DND-41 (cell line): ENCODE results near the gene PLEKHA7.

Source experiments
- ATAC-seq: fragments of 200-7000 bp; cut with Tn5 transposase; 3 replicates; pipeline ENCODE4 v1.9.1; 2021; ENCODE audit warnings: low read depth; ENCODE audit not compliant: insufficient read depth
- DNase-seq: peaks from one replicate; pipeline ENCODE4 v3.0.0-alpha.2; 2020
- H2AFZ ChIP-seq: 2 replicates; pipeline ENCODE4 v1.6.0; 2012; ENCODE audit warnings: low read depth, low read length
- H3K27ac ChIP-seq: 2 replicates; pipeline ENCODE4 v1.5.1; 2012; ENCODE audit warnings: low read length, inconsistent platforms
- H3K27me3 ChIP-seq: fragments of 200-600 bp; sonication (generic); 2 replicates; pipeline ENCODE4 v1.6.0; 2012; ENCODE audit warnings: low read length, mild to moderate bottlenecking, inconsistent platforms; ENCODE audit not compliant: insufficient read depth, poor library complexity
- H3K36me3 ChIP-seq: 2 replicates; pipeline ENCODE4 v1.5.1; 2012; ENCODE audit warnings: low read length, inconsistent platforms; ENCODE audit not compliant: insufficient read depth
- H3K4me1 ChIP-seq: 2 replicates; pipeline ENCODE4 v1.5.1; 2012; ENCODE audit warnings: mild to moderate bottlenecking, low read length; ENCODE audit not compliant: insufficient read depth
- H3K4me2 ChIP-seq: 2 replicates; pipeline ENCODE4 v1.6.0; 2012; ENCODE audit warnings: mild to moderate bottlenecking, moderate library complexity, low read length, inconsistent platforms; ENCODE audit not compliant: insufficient read depth
- H3K4me3 ChIP-seq, 2 experiments: fragments of 200-600 bp in 1 of 2; shearing (Covaris generic) in 1 of 2; 2 replicates each; pipeline ENCODE4 v1.5.1; 2012 to 2016; ENCODE audit warnings: inconsistent platforms in 2 of 2, low read length in 2 of 2, mild to moderate bottlenecking in 2 of 2, low read depth in 1 of 2, moderate library complexity in 1 of 2
- H3K79me2 ChIP-seq: 2 replicates; pipeline ENCODE4 v1.6.0; 2012; ENCODE audit warnings: low read length, inconsistent platforms; ENCODE audit not compliant: insufficient read depth
- H3K9ac ChIP-seq: 2 replicates; pipeline ENCODE4 v1.6.0; 2012; ENCODE audit warnings: low read depth, mild to moderate bottlenecking, inconsistent platforms, low read length, moderate library complexity
- H3K9me3 ChIP-seq: 2 replicates; pipeline ENCODE4 v1.5.1; 2012; ENCODE audit warnings: low read length, moderate library complexity, mild to moderate bottlenecking, inconsistent platforms; ENCODE audit not compliant: insufficient read depth, severe bottlenecking
- H4K20me1 ChIP-seq: 2 replicates; pipeline ENCODE4 v1.6.0; 2012; ENCODE audit warnings: low read length; ENCODE audit not compliant: insufficient read depth
- EZH2 ChIP-seq: IDR thresholded peaks from 3 replicates; pipeline ENCODE4 v1.6.1; 2012; ENCODE audit warnings: borderline replicate concordance, low read depth, mild to moderate bottlenecking, moderate library complexity, low read length, inconsistent platforms; ENCODE audit not compliant: severe bottlenecking
- TF ChIP-seq, protein P1 (sequence below): IDR thresholded peaks from 2 replicates; pipeline ENCODE4 v1.5.1; 2012; ENCODE audit warnings: borderline replicate concordance, low read length, moderate library complexity, mild to moderate bottlenecking; ENCODE audit not compliant: poor library complexity, severe bottlenecking; ENCODE audit errors: extremely low read depth

Gene PLEKHA7

DNA sequence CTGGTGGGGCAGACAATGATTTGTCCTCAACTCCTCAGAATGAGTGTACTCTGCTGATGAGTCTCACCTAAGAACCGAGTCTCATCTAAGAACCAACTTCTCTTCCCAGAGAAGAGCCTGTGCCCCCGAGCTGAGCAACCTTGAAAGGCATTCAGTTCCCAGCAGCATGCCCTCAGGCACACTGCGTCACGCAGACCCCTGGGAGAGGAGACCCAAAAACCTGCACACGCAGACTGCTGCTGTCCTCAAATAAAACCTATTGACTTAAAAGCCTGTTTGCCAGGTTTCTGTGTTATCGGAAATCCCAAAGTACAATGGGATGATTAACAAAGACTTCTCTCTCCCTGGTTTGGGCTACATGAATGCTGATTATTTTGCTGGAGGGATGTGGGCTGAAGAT is 154.6 kb downstream of the PLEKHA7 start:
- DNase-seq (no peak), ATAC-seq (no peak)
- H3K27ac ChIP-seq = no peak overlapping the region
- H3K79me2 ChIP-seq = no peaks in the 10 kb centered on the region
- TF ChIP-seq, protein P1, sequence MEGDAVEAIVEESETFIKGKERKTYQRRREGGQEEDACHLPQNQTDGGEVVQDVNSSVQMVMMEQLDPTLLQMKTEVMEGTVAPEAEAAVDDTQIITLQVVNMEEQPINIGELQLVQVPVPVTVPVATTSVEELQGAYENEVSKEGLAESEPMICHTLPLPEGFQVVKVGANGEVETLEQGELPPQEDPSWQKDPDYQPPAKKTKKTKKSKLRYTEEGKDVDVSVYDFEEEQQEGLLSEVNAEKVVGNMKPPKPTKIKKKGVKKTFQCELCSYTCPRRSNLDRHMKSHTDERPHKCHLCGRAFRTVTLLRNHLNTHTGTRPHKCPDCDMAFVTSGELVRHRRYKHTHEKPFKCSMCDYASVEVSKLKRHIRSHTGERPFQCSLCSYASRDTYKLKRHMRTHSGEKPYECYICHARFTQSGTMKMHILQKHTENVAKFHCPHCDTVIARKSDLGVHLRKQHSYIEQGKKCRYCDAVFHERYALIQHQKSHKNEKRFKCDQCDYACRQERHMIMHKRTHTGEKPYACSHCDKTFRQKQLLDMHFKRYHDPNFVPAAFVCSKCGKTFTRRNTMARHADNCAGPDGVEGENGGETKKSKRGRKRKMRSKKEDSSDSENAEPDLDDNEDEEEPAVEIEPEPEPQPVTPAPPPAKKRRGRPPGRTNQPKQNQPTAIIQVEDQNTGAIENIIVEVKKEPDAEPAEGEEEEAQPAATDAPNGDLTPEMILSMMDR = no peak
- TF ChIP-seq EZH2 = no peak
- no peaks in the 10 kb centered on the region for H3K36me3 ChIP-seq
- H3K9me3 ChIP-seq = no peaks in the 10 kb centered on the region
- H4K20me1 ChIP-seq = no peaks in the 10 kb centered on the region
- no peak overlapping the region for H3K4me3 ChIP-seq
- H3K4me2 ChIP-seq = no peak overlapping the region
- no peak overlapping the region for H2AFZ ChIP-seq
- peaks cover 15% of the 10 kb centered on the region for H3K27me3 ChIP-seq
- H3K4me1 ChIP-seq = no peaks in the 10 kb centered on the region
- no peak overlapping the region for H3K9ac ChIP-seq

DNA sequence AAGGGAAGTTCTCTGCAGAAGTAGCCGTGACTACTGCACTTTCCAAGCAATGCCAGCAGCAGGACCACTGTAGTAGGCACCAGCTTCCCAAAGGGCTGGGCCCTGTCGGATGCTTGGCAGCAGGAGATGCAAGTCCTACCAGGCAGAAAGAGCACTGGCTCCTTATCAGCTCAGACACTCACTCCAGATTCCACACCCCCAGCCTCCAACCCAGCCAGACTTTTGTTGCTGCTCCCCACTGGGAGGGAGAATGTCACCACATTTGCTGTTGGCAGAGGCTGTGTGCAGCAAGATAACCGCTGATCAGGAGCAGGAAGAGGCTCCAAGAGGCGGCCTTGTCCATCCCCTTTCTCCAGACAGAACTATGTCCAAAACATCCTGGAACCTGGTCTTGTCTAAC is 157.0 kb downstream of the PLEKHA7 start:
- no peaks in the 10 kb centered on the region for H3K36me3 ChIP-seq
- H2AFZ ChIP-seq = no peak overlapping the region
- no peaks in the 10 kb centered on the region for H4K20me1 ChIP-seq
- DNase-seq = no peak
- H3K9ac ChIP-seq = no peak overlapping the region
- no peaks in the 10 kb centered on the region for H3K9me3 ChIP-seq
- no peak overlapping the region for H3K4me2 ChIP-seq
- TF ChIP-seq, protein P1 = no peak
- no peak for TF ChIP-seq EZH2
- H3K79me2 ChIP-seq = no peaks in the 10 kb centered on the region
- H3K4me3 ChIP-seq = no peak overlapping the region
- H3K4me1 ChIP-seq = no peaks in the 10 kb centered on the region
- no peak overlapping the region for H3K27ac ChIP-seq
- peaks cover 10% of the 10 kb centered on the region for H3K27me3 ChIP-seq
- ATAC-seq = no peak

DNA sequence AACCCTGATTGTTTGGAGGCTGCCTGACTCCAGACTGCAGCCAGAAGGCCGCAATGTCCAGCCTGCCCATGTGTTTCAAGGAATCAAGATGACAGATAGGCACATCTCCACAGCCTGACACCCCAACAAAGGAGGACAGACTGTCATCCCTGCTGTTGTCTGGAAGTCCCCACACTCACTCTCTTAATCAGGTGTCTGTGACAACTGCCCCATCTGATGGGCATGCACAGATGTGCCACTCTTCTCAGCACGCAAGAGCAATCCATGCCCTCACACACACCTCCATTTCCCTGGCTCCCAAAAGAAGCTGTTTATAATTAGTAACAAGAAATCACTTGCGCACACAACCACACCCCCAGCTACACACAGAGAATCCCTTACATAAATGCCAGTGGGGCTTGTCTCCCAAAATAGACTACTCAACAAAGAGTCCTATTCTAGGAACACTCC is 158.2 kb downstream of the PLEKHA7 start:
- H3K4me3 ChIP-seq = no peak overlapping the region
- no peak overlapping the region for H3K9ac ChIP-seq
- ATAC-seq = no peak
- no peaks in the 10 kb centered on the region for H3K79me2 ChIP-seq
- no peak overlapping the region for H3K4me2 ChIP-seq
- no peak overlapping the region for H3K27ac ChIP-seq
- H3K9me3 ChIP-seq = no peaks in the 10 kb centered on the region
- H3K36me3 ChIP-seq = no peaks in the 10 kb centered on the region
- no peaks in the 10 kb centered on the region for H4K20me1 ChIP-seq
- no peak for DNase-seq
- H2AFZ ChIP-seq = no peak overlapping the region
- no peaks in the 10 kb centered on the region for H3K4me1 ChIP-seq
- H3K27me3 ChIP-seq = peaks cover 2% of the 10 kb centered on the region
- TF ChIP-seq, protein P1 = no peak
- no peak for TF ChIP-seq EZH2

DNA sequence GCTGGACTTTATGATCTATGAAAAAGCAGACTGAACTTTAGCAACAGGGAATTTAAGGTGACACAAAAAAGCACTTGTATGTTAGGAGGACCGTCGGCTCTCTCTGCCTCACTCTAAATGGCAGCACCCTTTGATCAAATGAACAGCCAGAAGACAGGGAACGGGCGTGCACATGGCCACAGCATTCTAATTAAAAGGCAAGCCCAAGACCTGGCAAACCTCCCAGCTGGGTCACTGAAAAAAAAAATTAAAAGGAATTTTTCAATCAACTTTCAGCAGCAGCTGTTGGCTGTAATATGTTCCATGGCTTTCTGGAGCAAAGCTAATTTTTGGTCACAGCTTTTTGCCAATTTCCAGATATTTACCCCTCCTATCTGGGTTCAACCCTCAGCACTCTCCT is 159.2 kb downstream of the PLEKHA7 start:
- no peaks in the 10 kb centered on the region for H4K20me1 ChIP-seq
- ATAC-seq = no peak
- no peaks in the 10 kb centered on the region for H3K4me1 ChIP-seq
- no peak overlapping the region for H3K9ac ChIP-seq
- no peak overlapping the region for H3K4me3 ChIP-seq
- H3K27ac ChIP-seq = no peak overlapping the region
- H3K36me3 ChIP-seq = no peaks in the 10 kb centered on the region
- no peaks in the 10 kb centered on the region for H3K9me3 ChIP-seq
- H3K4me2 ChIP-seq = no peak overlapping the region
- H3K27me3 ChIP-seq = no peaks in the 10 kb centered on the region
- TF ChIP-seq, protein P1 = no peak
- TF ChIP-seq EZH2 = no peak
- H2AFZ ChIP-seq = no peak overlapping the region
- DNase-seq = no peak
- no peaks in the 10 kb centered on the region for H3K79me2 ChIP-seq
